Fibroblast of lung (primary cell): ENCODE data around the gene MCAT. TPM values are rescaled to one million over a fixed set of nuclear protein-coding genes. Genes with fewer than 3 reads are reported as not detected.

Experiments used
- DNase-seq, 2 donors: peaks; one replicate each; pipeline versions ENCODE4 v3.0.0 to v3.0.0-alpha.2; 2010; ENCODE audit warnings: low read depth in 2 of 2
- H2AFZ ChIP-seq: 2 replicates; pipeline ENCODE4 v1.5.1; 2012; ENCODE audit warnings: low read length, control low read depth, inconsistent platforms
- H3K27ac ChIP-seq: 2 replicates; pipeline ENCODE4 v1.5.1; 2011; ENCODE audit warnings: low read length, control low read depth; ENCODE audit not compliant: insufficient read depth
- H3K27me3 ChIP-seq: 2 replicates; pipeline ENCODE4 v1.5.1; 2011; ENCODE audit warnings: mild to moderate bottlenecking, low read length; ENCODE audit not compliant: control insufficient read depth, insufficient read depth
- H3K36me3 ChIP-seq: 2 replicates; pipeline ENCODE4 v1.5.1; 2011; ENCODE audit warnings: low read length; ENCODE audit not compliant: control insufficient read depth, insufficient read depth
- H3K4me1 ChIP-seq: 2 replicates; pipeline ENCODE4 v1.5.1; 2011; ENCODE audit warnings: low read length; ENCODE audit not compliant: control insufficient read depth, insufficient read depth; ENCODE audit errors: extremely low read depth
- H3K4me2 ChIP-seq: 2 replicates; pipeline ENCODE4 v1.5.1; 2011; ENCODE audit warnings: low read length, control low read depth; ENCODE audit not compliant: insufficient read depth; ENCODE audit errors: extremely low read depth
- H3K4me3 ChIP-seq, 4 experiments: fragments of 200-600 bp in 1 of 4; sonication (generic) in 1 of 4; replicated peaks in 1 of 4; 2 replicates each; pipeline ENCODE4 v1.5.1; 2011 to 2016; ENCODE audit warnings: low read length in 4 of 4, low read depth in 3 of 4, mild to moderate bottlenecking in 3 of 4, control low read depth in 2 of 4, inconsistent platforms in 1 of 4, mixed read lengths in 1 of 4; ENCODE audit not compliant: insufficient read depth in 1 of 4; ENCODE audit errors: control extremely low read depth in 1 of 4
- H3K79me2 ChIP-seq: 2 replicates; pipeline ENCODE4 v1.5.1; 2012; ENCODE audit warnings: mild to moderate bottlenecking, low read length, inconsistent platforms; ENCODE audit not compliant: control insufficient read depth, insufficient read depth
- H3K9ac ChIP-seq: 2 replicates; pipeline ENCODE4 v1.5.1; 2011; ENCODE audit warnings: mild to moderate bottlenecking, low read length, control low read depth; ENCODE audit not compliant: insufficient read depth
- H3K9me3 ChIP-seq: 2 replicates; pipeline ENCODE4 v1.5.1; 2012; ENCODE audit warnings: low read depth, low read length; ENCODE audit not compliant: control insufficient read depth, insufficient read depth
- H4K20me1 ChIP-seq: 2 replicates; pipeline ENCODE4 v1.5.1; 2011; ENCODE audit warnings: low read length; ENCODE audit not compliant: control insufficient read depth, insufficient read depth; ENCODE audit errors: extremely low read depth
- EZH2 ChIP-seq: IDR thresholded peaks from 2 replicates; pipeline ENCODE4 v1.5.1; 2012; ENCODE audit warnings: low read length, control low read depth, mild to moderate bottlenecking; ENCODE audit errors: missing control alignments
- polyA plus RNA-seq, 2 donors: library from polyadenylated mRNA; depleted of rRNA in 1 of 2; stranded (reverse) in 1 of 2; unstranded in 1 of 2; fragments of >200 nt; gene quantifications; 2 replicates each; pipeline ENCODE4 v1.2.1, GENCODE V29; 2011 to 2012; ENCODE audit warnings: missing spikeins in 1 of 2
- total RNA-seq: library from RNA; depleted of rRNA; stranded (reverse); fragments of >200 nt; gene quantifications from 2 replicates; pipeline ENCODE4 v1.2.1, GENCODE V29; 2014
- TF ChIP-seq, protein P1 (sequence below), 2 donors: IDR thresholded peaks in 1 of 2; conservative IDR thresholded peaks in 1 of 2; 1 replicate in 1 of 2; 2 replicates in 1 of 2; pipeline ENCODE4 v1.5.1; 2011 to 2012; ENCODE audit warnings: low read length in 2 of 2, control low read depth in 1 of 2, inconsistent platforms in 1 of 2, low read depth in 1 of 2, mild to moderate bottlenecking in 1 of 2

MCAT gene
- total and polyA plus RNA-seq, 2 donors (not counting 1 experiment from before 2014, with no cell fraction given), result 8.4 to 9.3 TPM

DNA sequence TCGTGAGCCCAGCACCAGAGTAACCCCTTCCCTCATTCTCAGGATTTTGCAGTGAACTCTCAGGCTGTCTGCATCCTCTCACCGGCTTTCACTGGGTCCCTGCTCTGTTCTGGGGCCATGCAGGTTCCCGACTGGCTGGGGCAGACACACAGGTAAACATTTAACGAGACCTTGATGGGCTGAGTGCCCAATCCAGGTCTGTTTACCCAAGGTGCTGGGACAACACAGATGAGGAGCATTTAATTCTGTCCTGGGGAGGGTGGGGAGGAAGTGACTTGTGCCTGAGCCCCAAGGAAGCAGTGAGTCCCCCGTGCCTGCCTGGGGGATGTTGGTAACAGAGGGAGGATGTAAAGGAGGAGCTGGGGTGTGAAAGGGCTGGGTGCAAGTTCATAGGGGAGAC is 28.2 kb downstream of the MCAT start:
- Histone ChIP-seq H3K27me3 (peaks cover 28% of the 10 kb centered on the region), H3K4me2 (no peak overlapping the region), H3K4me1 (peaks cover 2% of the 10 kb centered on the region), H4K20me1 (no peaks in the 10 kb centered on the region), H3K4me3 (no peak overlapping the region), H3K27ac (no peak overlapping the region), H2AFZ (no peak overlapping the region), H3K79me2 (no peaks in the 10 kb centered on the region), H3K9me3 (no peaks in the 10 kb centered on the region), H3K9ac (no peak overlapping the region), H3K36me3 (no peaks in the 10 kb centered on the region)
- no peak for DNase-seq
- TF ChIP-seq, protein P1, sequence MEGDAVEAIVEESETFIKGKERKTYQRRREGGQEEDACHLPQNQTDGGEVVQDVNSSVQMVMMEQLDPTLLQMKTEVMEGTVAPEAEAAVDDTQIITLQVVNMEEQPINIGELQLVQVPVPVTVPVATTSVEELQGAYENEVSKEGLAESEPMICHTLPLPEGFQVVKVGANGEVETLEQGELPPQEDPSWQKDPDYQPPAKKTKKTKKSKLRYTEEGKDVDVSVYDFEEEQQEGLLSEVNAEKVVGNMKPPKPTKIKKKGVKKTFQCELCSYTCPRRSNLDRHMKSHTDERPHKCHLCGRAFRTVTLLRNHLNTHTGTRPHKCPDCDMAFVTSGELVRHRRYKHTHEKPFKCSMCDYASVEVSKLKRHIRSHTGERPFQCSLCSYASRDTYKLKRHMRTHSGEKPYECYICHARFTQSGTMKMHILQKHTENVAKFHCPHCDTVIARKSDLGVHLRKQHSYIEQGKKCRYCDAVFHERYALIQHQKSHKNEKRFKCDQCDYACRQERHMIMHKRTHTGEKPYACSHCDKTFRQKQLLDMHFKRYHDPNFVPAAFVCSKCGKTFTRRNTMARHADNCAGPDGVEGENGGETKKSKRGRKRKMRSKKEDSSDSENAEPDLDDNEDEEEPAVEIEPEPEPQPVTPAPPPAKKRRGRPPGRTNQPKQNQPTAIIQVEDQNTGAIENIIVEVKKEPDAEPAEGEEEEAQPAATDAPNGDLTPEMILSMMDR (conservative IDR thresholded peaks at IDR 0.05 in 1 of 2, IDR thresholded peaks at IDR 0.05 in 1 of 2; ENCODE audit: low read depth in 1 of 2, low read length in 2 of 2), result no peak
- no peak for TF ChIP-seq EZH2

DNA sequence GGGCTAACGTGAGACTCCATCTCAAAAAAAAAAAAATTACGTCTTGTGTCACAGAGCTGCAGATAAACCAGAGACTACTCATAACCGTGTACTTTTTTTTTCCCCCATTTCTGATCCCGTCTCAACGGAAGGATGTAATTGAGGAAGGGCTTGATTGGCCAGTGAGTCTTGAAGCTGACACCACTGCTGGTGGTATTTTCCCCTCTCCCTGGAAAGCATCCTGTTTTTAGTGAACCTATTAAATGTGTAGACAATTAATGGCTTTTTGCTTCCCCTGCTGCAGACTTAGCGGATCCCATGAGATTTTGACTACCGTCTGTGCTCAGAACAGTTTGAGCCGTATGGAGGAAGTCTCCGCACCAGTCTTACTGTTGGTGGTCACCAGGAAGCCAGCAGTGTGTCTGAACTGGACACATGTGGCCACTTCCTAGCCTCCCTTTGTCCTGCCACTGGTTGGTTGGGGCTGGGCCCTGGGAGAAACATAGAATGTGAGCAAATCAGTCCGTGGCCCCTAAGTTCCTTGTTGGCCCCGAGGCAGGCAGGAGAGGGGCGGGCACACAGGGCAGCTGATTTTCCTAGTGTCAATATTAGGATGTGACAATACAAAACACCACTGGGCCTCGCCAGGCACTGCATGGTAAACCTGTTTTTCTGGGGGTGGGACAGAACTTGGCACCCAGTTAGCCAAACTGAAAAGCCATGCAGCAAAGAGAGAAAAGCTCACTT is 29.5 kb downstream of the MCAT start:
- Histone ChIP-seq H3K4me3 (no peak overlapping the region), H3K4me2 (no peak overlapping the region), H3K4me1 (peaks cover 2% of the 10 kb centered on the region), H3K79me2 (no peaks in the 10 kb centered on the region), H3K36me3 (no peaks in the 10 kb centered on the region), H3K27ac (no peak overlapping the region), H2AFZ (no peak overlapping the region), H3K9me3 (no peaks in the 10 kb centered on the region), H3K9ac (no peak overlapping the region), H4K20me1 (no peaks in the 10 kb centered on the region), H3K27me3 (peaks cover 36% of the 10 kb centered on the region)
- no peak for DNase-seq
- TF ChIP-seq, protein P1 (conservative IDR thresholded peaks at IDR 0.05 in 1 of 2, IDR thresholded peaks at IDR 0.05 in 1 of 2; ENCODE audit: low read depth in 1 of 2, low read length in 2 of 2), result no peak
- TF ChIP-seq EZH2, result no peak

DNA sequence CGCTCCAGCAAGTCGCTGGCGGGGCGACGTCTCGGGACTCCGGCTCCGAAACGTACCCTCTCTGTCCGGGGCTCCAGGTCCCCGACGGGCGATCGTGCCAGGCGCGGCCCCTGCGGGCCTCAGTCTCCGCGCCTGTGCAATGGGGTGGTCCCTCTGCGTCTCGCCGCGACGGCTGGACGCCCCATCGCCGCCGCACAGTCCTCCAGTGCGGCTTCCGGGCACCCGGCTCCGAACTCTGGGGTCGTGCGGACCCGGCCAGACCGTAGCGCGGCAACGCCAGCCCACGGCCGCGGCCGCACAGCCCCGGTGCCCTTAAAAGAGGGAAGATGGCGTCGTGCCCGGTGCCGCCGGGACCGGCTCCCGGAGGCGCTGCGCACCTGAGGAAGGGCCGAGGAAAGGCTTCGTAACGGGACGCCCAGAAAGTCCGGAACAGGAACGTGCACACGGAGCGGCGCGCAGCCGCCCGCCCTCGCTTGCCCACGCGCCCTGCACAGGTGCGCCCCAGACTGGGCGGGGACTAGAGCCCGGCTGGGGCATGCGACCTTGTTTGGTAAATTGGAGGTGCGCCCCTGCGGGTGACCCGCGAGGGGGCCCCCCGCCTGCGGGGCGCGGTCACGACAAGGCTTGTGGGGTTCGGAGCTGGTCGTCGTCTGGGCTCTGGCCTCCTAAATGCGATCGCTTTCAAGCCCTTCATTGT is 32.1 kb downstream of the MCAT start:
- TF ChIP-seq, protein P1 (conservative IDR thresholded peaks at IDR 0.05 in 1 of 2, IDR thresholded peaks at IDR 0.05 in 1 of 2; ENCODE audit: low read depth in 1 of 2, low read length in 2 of 2), result no peak
- peak; percentile 93 for TF ChIP-seq EZH2
- Histone ChIP-seq H3K79me2 (no peaks in the 10 kb centered on the region), H3K4me2 (peak overlapping the region; percentile 71), H3K27me3 (peaks cover 40% of the 10 kb centered on the region), H3K4me3 (peak overlapping the region in 3 of 4 experiments; percentile 15 to 44 (median 27)), H3K9me3 (no peaks in the 10 kb centered on the region), H3K4me1 (peaks cover 2% of the 10 kb centered on the region), H4K20me1 (no peaks in the 10 kb centered on the region), H3K27ac (no peak overlapping the region), H2AFZ (no peak overlapping the region), H3K9ac (no peak overlapping the region), H3K36me3 (no peaks in the 10 kb centered on the region)
- DNase-seq, result no peak
